ENCODE measurements around the gene WDR54.
"Not testable (repeated sequence)": the region's sequence is repeated elsewhere in the genome, so short reads cannot be mapped to it uniquely, and the experiment has no call there.

WDR54 gene

GRCh38 chr2:74427551-74427950, 6.0 kb downstream of the WDR54 start:
- in situ Hi-C loops (cut with MboI; ENCODE audit: low sequenced_read_pairs), result no loop called here

GRCh38 chr2:74428675-74429074, 7.1 kb downstream of the WDR54 start:
- in situ Hi-C loops (cut with MboI; ENCODE audit: low sequenced_read_pairs), result no loop called here

GRCh38 chr2:74429487-74430451, 8.2 kb downstream of the WDR54 start:
- in situ Hi-C loops (cut with MboI; ENCODE audit: low sequenced_read_pairs), result no loop called here

GRCh38 chr2:74430502-74430901, 9.0 kb downstream of the WDR54 start:
- in situ Hi-C loops (cut with MboI; ENCODE audit: low sequenced_read_pairs), result no loop called here

GRCh38 chr2:74436111-74436805, 14.7 kb downstream of the WDR54 start:
- in situ Hi-C loops (cut with MboI; ENCODE audit: low sequenced_read_pairs), result no loop called here

- in situ Hi-C loops (cut with MboI; ENCODE audit: low sequenced_read_pairs), result no loop called here
Measured at GRCh38 chr2:74436848-74437695, 15.5 kb downstream of the WDR54 start.

- in situ Hi-C loops (cut with MboI; ENCODE audit: low sequenced_read_pairs), result no loop called here
Measured at GRCh38 chr2:74438248-74438647, 16.7 kb downstream of the WDR54 start.

GRCh38 chr2:74439373-74439772, 17.8 kb downstream of the WDR54 start:
- in situ Hi-C loops (cut with MboI; ENCODE audit: low sequenced_read_pairs), result no loop called here

- in situ Hi-C loops (cut with MboI; ENCODE audit: low sequenced_read_pairs), result no loop called here
Measured at GRCh38 chr2:74439803-74440377, 18.4 kb downstream of the WDR54 start.

GRCh38 chr2:74440378-74441169, 19.0 kb downstream of the WDR54 start:
- in situ Hi-C loops (cut with MboI; ENCODE audit: low sequenced_read_pairs), result no loop called here

GRCh38 chr2:74441170-74441689, 19.7 kb downstream of the WDR54 start:
- in situ Hi-C loops (cut with MboI; ENCODE audit: low sequenced_read_pairs), result no loop called here

- in situ Hi-C loops (cut with MboI; ENCODE audit: low sequenced_read_pairs), result no loop called here
Measured at GRCh38 chr2:74441690-74442482, 20.4 kb downstream of the WDR54 start, which contains the start of gene RTKN. Gene RTKN, minus strand, starts transcription at chr2:74441937. Its CDS starts 121 bp downstream, at chr2:74441816.

GRCh38 chr2:74442483-74443297, 21.2 kb downstream of the WDR54 start:
- in situ Hi-C loops (cut with MboI; ENCODE audit: low sequenced_read_pairs), result not testable (repeated sequence)

- in situ Hi-C loops (cut with MboI; ENCODE audit: low sequenced_read_pairs), result no loop called here
Measured at GRCh38 chr2:74444498-74445318, 23.2 kb downstream of the WDR54 start.

GRCh38 chr2:74447230-74447999, 25.9 kb downstream of the WDR54 start:
- in situ Hi-C loops (cut with MboI; ENCODE audit: low sequenced_read_pairs), result no loop called here

- in situ Hi-C loops (cut with MboI; ENCODE audit: low sequenced_read_pairs), result no loop called here
Measured at GRCh38 chr2:74448771-74449170, 27.2 kb downstream of the WDR54 start.
